Heart left ventricle (tissue), 13 donors: ENCODE measurements around the gene CIRBP.

Source experiments
- CTCF ChIP-seq, 12 donors: fragments of 200-600 bp; sonication (generic) in 4 of 12; IDR thresholded peaks; one replicate each; pipeline versions ENCODE4 v1.5.0 to v1.8.0; 2018 to 2022; ENCODE audit warnings: antibody characterized with exemption in 12 of 12, mild to moderate bottlenecking in 5 of 12
- POLR2A ChIP-seq, 2 donors: fragments of 450-650 bp; IDR thresholded peaks; one replicate each; pipeline ENCODE4 v1.6.1; 2017; ENCODE audit warnings: antibody characterized with exemption in 2 of 2, mild to moderate bottlenecking in 2 of 2, moderate library complexity in 2 of 2
- donor health status: ischemic (EF 13 %, LVEDD 7.1; RV severe dilation, severe dysfunction).
- donor health status: DM: no; HTN: yes; CAD: no.
- donor health status: DM: no; HTN: no; CAD: no.
- donor health status: ischemic (EF 25% LVEDD 6.9; RV normal size, moderate dysfunction).
- donor health status: ischemic (EF 25% LVEDD 5.7; RV mildly dilated, moderate dysfunction).
- donor health status: ischemic (EF 35%, LVEDD 5.7; RV mildly dilated, moderate dysfunction).
- donor health status: nonischemic (EF 11% LVEDD 7.7; RV severe dilation, severe dysfunction).
- donor health status: DM: yes; HTN: yes; CAD: no.
- donor health status: PGD.
- donor health status: ischemic (EF 29% LVEDD 5.4; RV normal size, mild dysfunction).
- donor health status: nonischemic (EF 23%, LVEDD 6.1; RV moderate dilation, normal function).

- TF ChIP-seq CTCF (IDR thresholded peaks at IDR 0.05) (no peak), POLR2A (IDR thresholded peaks at IDR 0.05) (no peak)
These were observed 24.9 kb downstream of the CIRBP start for GRCh38 chr19:1293782-1294604.
